D721Med (cell line): ENCODE measurements around the gene DEPDC4.

ENCODE experiments used
- DNase-seq: peaks from one replicate; pipeline ENCODE4 v3.0.0; 2011; ENCODE audit warnings: low spot score; ENCODE audit not compliant: insufficient read length
- FAIRE-seq: peaks from 2 replicates; lab custom pipeline; 2011; peaks lifted over from hg19 to GRCh38; lab: Jason Lieb, UNC
- TF ChIP-seq, protein P1 (sequence below): IDR thresholded peaks from 2 replicates; pipeline ENCODE4 v1.5.1; 2012; ENCODE audit warnings: mild to moderate bottlenecking, control low read depth; ENCODE audit not compliant: insufficient read depth; ENCODE audit errors: missing control alignments

Gene DEPDC4

DNA sequence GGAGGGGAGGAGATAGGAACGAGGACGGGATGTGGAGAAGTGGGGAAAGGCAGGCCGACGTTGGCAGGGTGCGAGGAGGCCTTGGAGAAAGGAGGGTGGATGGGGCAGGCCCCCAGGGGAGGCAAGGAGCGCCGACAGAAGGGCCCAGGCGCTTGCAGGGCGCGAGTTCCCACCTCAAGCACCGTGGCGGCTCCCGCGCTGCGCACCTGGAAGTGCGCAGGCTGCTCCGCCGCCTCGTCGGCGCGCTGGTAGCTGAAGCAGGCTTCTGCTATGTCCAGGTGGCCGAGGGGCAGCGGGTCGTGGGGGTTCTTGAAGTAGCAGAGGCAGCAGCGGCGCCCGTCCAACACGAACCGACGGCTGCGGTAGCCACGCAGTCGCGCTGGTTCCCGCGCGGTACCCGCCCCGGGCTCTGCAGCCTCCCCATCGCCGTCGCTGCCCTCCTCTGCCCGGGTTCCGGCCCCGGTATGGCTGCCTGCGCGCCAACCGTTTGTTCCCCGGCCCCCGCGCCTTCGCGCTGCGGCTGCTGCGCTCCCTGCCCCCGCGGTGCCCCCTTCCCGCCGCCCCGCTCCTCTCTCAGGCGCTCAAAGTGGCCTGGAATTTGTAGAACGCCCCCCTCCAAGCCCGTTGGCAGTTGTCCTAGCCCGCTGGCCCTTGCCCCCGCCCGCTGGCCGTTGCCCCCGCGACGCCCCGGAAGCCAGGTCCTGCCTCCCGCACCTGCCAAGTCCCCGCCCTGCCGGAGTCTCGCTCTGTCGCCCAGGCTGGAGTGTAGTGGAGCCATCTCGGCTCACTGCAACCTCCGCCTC is 67.3 kb downstream of the DEPDC4 start:
- FAIRE-seq (no peak), DNase-seq (peak; percentile 35)

DNA sequence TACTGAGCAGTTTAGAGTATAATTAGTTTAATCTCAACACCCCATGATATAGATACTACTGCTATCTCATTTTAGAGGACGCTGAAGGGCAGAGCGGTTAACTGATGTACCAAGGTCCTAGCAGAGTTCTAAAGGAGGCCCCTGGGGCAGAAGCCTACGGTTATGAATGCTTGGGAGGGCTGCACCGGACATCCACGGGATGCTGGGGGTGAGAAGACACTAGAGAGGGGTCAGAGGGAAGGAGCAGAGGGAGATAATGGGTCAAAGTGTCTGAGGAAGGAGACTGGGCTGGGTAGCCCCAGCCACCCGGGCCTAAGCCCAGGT is 67.9 kb downstream of the DEPDC4 start:
- TF ChIP-seq, protein P1, sequence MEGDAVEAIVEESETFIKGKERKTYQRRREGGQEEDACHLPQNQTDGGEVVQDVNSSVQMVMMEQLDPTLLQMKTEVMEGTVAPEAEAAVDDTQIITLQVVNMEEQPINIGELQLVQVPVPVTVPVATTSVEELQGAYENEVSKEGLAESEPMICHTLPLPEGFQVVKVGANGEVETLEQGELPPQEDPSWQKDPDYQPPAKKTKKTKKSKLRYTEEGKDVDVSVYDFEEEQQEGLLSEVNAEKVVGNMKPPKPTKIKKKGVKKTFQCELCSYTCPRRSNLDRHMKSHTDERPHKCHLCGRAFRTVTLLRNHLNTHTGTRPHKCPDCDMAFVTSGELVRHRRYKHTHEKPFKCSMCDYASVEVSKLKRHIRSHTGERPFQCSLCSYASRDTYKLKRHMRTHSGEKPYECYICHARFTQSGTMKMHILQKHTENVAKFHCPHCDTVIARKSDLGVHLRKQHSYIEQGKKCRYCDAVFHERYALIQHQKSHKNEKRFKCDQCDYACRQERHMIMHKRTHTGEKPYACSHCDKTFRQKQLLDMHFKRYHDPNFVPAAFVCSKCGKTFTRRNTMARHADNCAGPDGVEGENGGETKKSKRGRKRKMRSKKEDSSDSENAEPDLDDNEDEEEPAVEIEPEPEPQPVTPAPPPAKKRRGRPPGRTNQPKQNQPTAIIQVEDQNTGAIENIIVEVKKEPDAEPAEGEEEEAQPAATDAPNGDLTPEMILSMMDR = no peak
- FAIRE-seq (no peak), DNase-seq (no peak)

More for the DNA sequence above, 67.3 kb downstream of the DEPDC4 start:
- TF ChIP-seq, protein P1 = no peak

DNA sequence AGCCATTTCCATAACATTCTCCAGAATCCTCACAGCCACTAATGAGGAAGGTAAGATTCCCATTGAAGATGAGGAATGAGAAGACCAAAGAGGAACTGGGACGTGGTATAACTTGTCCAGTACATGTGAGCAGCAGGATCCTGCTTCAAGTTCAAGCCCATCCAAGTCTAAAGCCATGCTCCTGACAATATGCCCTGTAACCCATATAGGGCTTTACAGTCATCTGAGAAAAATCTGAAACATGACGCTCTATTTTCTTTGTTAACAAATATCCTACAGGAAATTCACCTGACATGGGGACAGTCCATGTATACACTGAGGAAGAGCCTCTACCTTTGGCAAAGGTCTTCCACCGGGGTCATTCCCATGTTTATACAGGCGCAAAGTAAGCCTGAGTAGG is 69.4 kb downstream of the DEPDC4 start:
- FAIRE-seq (no peak), DNase-seq (no peak)
- TF ChIP-seq, protein P1 = no peak

DNA sequence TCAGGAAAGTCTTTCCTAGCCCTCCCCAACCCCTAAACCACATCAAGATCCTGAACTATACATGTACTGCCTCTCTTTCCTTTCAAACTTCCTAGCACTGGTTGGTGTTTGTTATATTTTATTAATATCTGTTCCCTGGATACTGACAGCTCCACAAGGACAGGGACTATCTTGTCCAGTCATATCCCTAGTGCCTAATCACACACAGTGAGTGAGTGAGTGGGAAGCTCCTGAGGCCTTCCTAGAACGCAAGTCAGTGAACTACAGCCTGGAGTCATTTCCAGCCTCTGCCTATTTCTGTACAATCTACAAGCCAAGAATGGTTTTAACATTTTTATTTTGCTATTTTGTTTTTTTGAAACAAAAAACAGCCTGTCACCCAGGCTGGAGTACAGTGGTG is 73.8 kb downstream of the DEPDC4 start:
- TF ChIP-seq, protein P1 = no peak
- FAIRE-seq (no peak), DNase-seq (no peak)
